HAP-1 (cell line): ENCODE data around the gene MTERF4.

Experiments used
- DNase-seq, 2 experiments: peaks; one replicate each; pipeline ENCODE4 v3.0.0-alpha.2; 2016 to 2020; ENCODE audit warnings: low spot score in 2 of 2
- H3K27me3 ChIP-seq: fragments of 250-450 bp; sonication (Bioruptor Pico); 2 replicates; pipeline ENCODE4 v1.5.1; 2020; ENCODE audit warnings: low read depth, mild to moderate bottlenecking, moderate library complexity
- H3K36me3 ChIP-seq: fragments of 250-450 bp; sonication (Bioruptor Pico); replicated peaks from 2 replicates; pipeline ENCODE4 v1.5.1; 2020; ENCODE audit warnings: mild to moderate bottlenecking
- H3K4me1 ChIP-seq: fragments of 250-450 bp; sonication (Bioruptor Pico); 2 replicates; pipeline ENCODE4 v1.5.1; 2020; ENCODE audit warnings: mild to moderate bottlenecking
- H3K4me3 ChIP-seq: fragments of 250-450 bp; sonication (Bioruptor Pico); 2 replicates; pipeline ENCODE4 v1.5.1; 2020; ENCODE audit warnings: mild to moderate bottlenecking, moderate library complexity
- H3K9me3 ChIP-seq: fragments of 250-450 bp; sonication (Bioruptor Pico); 2 replicates; pipeline ENCODE4 v1.5.1; 2020; ENCODE audit warnings: mild to moderate bottlenecking, moderate library complexity
- in situ Hi-C: fragments of 300-500 bp; cut with MboI; formaldehyde crosslinking; loops from 3 replicates; pipeline ENCODE4 v1.14.3; 2020; ENCODE audit warnings: low sequenced_read_pairs, inconsistent platforms, mixed read lengths

MTERF4 gene, protein sequence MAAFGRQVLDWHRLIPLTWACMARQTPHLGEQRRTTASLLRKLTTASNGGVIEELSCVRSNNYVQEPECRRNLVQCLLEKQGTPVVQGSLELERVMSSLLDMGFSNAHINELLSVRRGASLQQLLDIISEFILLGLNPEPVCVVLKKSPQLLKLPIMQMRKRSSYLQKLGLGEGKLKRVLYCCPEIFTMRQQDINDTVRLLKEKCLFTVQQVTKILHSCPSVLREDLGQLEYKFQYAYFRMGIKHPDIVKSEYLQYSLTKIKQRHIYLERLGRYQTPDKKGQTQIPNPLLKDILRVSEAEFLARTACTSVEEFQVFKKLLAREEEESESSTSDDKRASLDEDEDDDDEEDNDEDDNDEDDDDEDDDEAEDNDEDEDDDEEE

DNA sequence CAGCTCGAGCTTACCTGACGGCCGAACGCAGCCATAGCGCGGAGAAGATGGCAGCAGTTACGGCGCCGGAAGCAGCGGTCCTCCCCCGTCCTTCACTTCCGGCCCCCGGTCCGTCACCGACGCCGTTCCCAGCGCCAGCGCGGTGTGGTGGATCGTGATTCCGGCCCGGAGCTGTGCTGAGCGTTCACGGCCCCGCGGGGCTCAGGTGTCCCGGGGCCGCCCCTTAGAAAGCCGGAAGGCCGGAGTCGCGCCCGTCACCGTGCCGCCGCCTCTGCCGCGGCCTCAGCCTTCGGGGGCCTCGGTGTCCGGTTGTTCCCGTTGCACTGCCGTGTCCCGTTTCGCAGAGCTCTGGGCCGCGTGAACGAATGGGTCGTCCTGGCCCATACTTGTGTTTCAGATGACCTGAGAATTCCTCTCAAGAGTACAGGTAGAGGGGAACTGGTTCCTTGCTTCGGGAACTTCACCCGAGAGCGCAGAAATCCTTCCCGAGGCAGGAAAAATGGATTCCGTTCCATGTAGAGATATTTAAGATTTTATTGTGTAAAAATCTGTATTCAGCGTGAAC lies at the start of gene MTERF4:
Gene MTERF4 (minus strand): TSS at position 49 of the 565 bp plus-strand sequence. CDS start 14 bp downstream, at position 35.
- Histone ChIP-seq H3K36me3 (peaks cover 24% of the 10 kb centered on the region), H3K27me3 (no peaks in the 10 kb centered on the region), H3K4me3 (peak within 1 kb of the TSS; percentile 91), H3K4me1 (peaks cover 2% of the 10 kb centered on the region; the same call in 1 of the 2 replicates), H3K9me3 (no peaks in the 10 kb centered on the region)
- in situ Hi-C loops, result no loop called here
- peak; percentile 81 to 92 for DNase-seq

GRCh38 chr2:241150660-241151530 lies 48.8 kb upstream of the MTERF4 start:
- peak in 1 of 2 experiments; percentile 34 for DNase-seq
- Histone ChIP-seq H3K9me3 (no peaks in the 10 kb centered on the region), H3K27me3 (no peaks in the 10 kb centered on the region), H3K4me3 (peak overlapping the region; percentile 69), H3K36me3 (peaks cover 6% of the 10 kb centered on the region), H3K4me1 (peaks cover 21% of the 10 kb centered on the region)
- in situ Hi-C loops, result no loop called here

GRCh38 chr2:241149925-241150659 lies 48.0 kb upstream of the MTERF4 start, which contains the start of gene PPP1R7:
Gene PPP1R7 (plus strand): TSS chr2:241150467. CDS start chr2:241150496, 29 bp downstream.
- no peaks in the 10 kb centered on the region for H3K27me3 ChIP-seq
- H3K36me3 ChIP-seq, result peaks cover 6% of the 10 kb centered on the region
- H3K9me3 ChIP-seq, result no peaks in the 10 kb centered on the region
- in situ Hi-C loops, result no loop called here
- peak within 1 kb of the TSS; percentile 69 for H3K4me3 ChIP-seq
- H3K4me1 ChIP-seq, result peaks cover 21% of the 10 kb centered on the region
- DNase-seq, result peak; percentile 94 to 96

DNA sequence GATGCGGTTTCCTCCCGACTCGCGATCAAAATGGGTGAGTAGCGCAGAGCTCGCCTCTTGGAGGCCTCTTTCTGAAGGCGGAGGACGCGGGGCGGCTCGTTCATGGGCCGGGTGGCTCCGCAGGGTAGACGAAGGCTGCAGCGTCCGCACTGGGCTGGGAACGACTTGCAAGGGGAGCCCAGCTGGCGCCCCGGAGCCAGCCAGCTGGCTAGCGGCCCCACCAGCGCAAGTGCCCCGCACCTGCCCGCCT lies 47.5 kb upstream of the MTERF4 start:
- Histone ChIP-seq H3K9me3 (no peaks in the 10 kb centered on the region), H3K4me3 (peak overlapping the region; percentile 69), H3K4me1 (peaks cover 21% of the 10 kb centered on the region), H3K36me3 (peaks cover 1% of the 10 kb centered on the region), H3K27me3 (no peaks in the 10 kb centered on the region)
- in situ Hi-C loops, result no loop called here
- no peak for DNase-seq

- Histone ChIP-seq H3K9me3 (no peaks in the 10 kb centered on the region), H3K4me1 (peaks cover 21% of the 10 kb centered on the region), H3K4me3 (peak within 1 kb of the TSS; percentile 69), H3K27me3 (no peaks in the 10 kb centered on the region), H3K36me3 (no peaks in the 10 kb centered on the region; the same call in 1 of the 2 replicates)
- peak; percentile 97 to 98 for DNase-seq
- in situ Hi-C loops, result no loop called here
Measured at GRCh38 chr2:241148891-241149674, 47.0 kb upstream of the MTERF4 start, which contains the start of gene PASK. Gene PASK (minus strand): TSS chr2:241149472. CDS start chr2:241143032, 6,440 bp downstream.

- no peak for DNase-seq
- peaks cover 21% of the 10 kb centered on the region for H3K4me1 ChIP-seq
- no peaks in the 10 kb centered on the region for H3K36me3 ChIP-seq
- no peaks in the 10 kb centered on the region for H3K9me3 ChIP-seq
- in situ Hi-C loops, result no loop called here
- H3K27me3 ChIP-seq, result no peaks in the 10 kb centered on the region
- H3K4me3 ChIP-seq, result peak overlapping the region; percentile 69
Measured at GRCh38 chr2:241148239-241148638, 46.2 kb upstream of the MTERF4 start.

GRCh38 chr2:241147336-241147735 lies 45.2 kb upstream of the MTERF4 start:
- peaks cover 21% of the 10 kb centered on the region for H3K4me1 ChIP-seq
- no peak for DNase-seq
- no peaks in the 10 kb centered on the region; the same call in 1 of the 2 replicates for H3K36me3 ChIP-seq
- no peaks in the 10 kb centered on the region for H3K9me3 ChIP-seq
- H3K27me3 ChIP-seq, result no peaks in the 10 kb centered on the region
- in situ Hi-C loops, result no loop called here
- H3K4me3 ChIP-seq, result no peak overlapping the region

DNA sequence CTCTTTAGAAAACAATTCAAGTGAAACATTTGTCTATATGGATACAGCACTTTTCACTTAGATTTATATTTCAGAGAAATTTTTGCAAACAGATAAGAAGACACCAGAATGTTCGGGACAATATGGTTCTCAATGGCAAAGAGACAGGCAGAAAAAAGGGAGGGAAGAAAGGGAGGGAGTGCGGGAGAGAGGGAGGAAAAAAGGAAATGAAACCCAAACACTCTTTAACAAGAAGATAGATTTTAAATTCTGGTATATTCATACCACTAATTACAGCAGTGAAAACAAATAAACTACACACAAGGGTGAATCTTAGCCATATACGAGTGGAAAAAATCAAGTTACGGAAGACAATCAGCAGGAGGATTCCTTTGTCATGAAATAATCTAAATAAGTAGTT lies 44.2 kb upstream of the MTERF4 start:
- no peak for DNase-seq
- Histone ChIP-seq H3K4me1 (peaks cover 20% of the 10 kb centered on the region), H3K9me3 (no peaks in the 10 kb centered on the region), H3K27me3 (no peaks in the 10 kb centered on the region), H3K4me3 (no peak overlapping the region), H3K36me3 (no peaks in the 10 kb centered on the region; the same call in 1 of the 2 replicates)
- in situ Hi-C loops, result no loop called here

GRCh38 chr2:241142593-241142992 lies 40.5 kb upstream of the MTERF4 start:
- no peak for DNase-seq
- Histone ChIP-seq H3K4me1 (peaks cover 5% of the 10 kb centered on the region), H3K27me3 (no peaks in the 10 kb centered on the region), H3K36me3 (peaks cover 30% of the 10 kb centered on the region), H3K4me3 (no peak overlapping the region), H3K9me3 (no peaks in the 10 kb centered on the region)
- in situ Hi-C loops, result no loop called here

DNA sequence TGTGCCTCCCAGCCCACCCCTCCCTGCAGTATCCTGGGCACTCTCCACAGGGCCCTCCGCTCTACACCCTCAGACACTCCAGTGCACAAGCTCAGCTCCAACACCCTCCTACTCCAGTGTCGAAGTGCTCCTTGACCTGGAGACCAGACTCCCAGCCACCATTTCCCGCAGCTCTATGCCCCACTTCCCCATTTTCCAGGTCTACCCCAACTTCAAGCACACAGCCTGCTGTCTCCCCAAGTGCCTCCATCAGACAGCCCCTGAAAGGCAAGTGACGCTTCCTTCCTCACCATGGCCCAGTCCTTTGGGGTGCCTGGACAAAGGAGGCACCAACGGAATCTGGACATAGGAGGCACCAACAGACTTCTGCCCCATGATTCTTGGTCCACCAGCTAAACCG lies 40.0 kb upstream of the MTERF4 start:
- in situ Hi-C loops, result no loop called here
- Histone ChIP-seq H3K27me3 (no peaks in the 10 kb centered on the region), H3K4me1 (peaks cover 3% of the 10 kb centered on the region), H3K36me3 (peaks cover 30% of the 10 kb centered on the region), H3K4me3 (no peak overlapping the region), H3K9me3 (no peaks in the 10 kb centered on the region)
- no peak for DNase-seq

- in situ Hi-C loops, result no loop called here
- Histone ChIP-seq H3K9me3 (no peaks in the 10 kb centered on the region), H3K27me3 (no peaks in the 10 kb centered on the region), H3K4me1 (no peaks in the 10 kb centered on the region), H3K36me3 (peaks cover 37% of the 10 kb centered on the region), H3K4me3 (no peak overlapping the region)
- DNase-seq, result no peak
Measured at GRCh38 chr2:241141214-241141770, 39.2 kb upstream of the MTERF4 start.

DNA sequence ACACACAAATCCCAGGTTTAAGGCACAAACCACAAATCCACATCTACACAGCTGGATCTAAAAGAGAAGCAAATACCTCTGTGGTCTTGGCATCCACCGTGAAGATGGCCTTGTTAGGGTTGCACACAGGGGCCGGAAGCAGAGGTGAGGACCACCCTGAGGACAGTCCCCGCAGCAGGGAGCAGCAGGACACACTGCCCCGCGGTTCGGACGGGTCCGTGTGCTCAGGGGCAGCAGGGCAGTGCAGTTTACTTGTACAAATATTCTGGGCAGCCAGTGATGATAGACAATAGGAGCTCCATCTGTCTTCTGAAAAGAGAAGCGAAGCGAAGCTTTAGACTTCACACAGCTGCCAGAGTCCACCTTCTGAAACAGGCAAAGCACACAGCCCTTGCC lies 38.4 kb upstream of the MTERF4 start:
- no peaks in the 10 kb centered on the region for H3K9me3 ChIP-seq
- no peaks in the 10 kb centered on the region for H3K27me3 ChIP-seq
- H3K4me1 ChIP-seq, result no peaks in the 10 kb centered on the region
- H3K36me3 ChIP-seq, result peaks cover 46% of the 10 kb centered on the region
- no peak for DNase-seq
- no peak overlapping the region for H3K4me3 ChIP-seq
- in situ Hi-C loops, result no loop called here
